Choroid plexus epithelial cell (primary cell): ENCODE measurements around the gene CHRND.

Source experiments
- DNase-seq: peaks from one replicate; pipeline ENCODE4 v3.0.0-alpha.2; 2010; ENCODE audit warnings: low read depth
- H3K4me3 ChIP-seq: 2 replicates; pipeline ENCODE4 v1.5.1; 2011; ENCODE audit warnings: low read depth, mild to moderate bottlenecking, control low read depth, low read length, moderate library complexity
- TF ChIP-seq, protein P1 (sequence below): conservative IDR thresholded peaks from 2 replicates; pipeline ENCODE4 v1.5.1; 2011; ENCODE audit warnings: low read depth, mild to moderate bottlenecking, control low read depth, inconsistent platforms, low read length, moderate library complexity

Gene CHRND

DNA sequence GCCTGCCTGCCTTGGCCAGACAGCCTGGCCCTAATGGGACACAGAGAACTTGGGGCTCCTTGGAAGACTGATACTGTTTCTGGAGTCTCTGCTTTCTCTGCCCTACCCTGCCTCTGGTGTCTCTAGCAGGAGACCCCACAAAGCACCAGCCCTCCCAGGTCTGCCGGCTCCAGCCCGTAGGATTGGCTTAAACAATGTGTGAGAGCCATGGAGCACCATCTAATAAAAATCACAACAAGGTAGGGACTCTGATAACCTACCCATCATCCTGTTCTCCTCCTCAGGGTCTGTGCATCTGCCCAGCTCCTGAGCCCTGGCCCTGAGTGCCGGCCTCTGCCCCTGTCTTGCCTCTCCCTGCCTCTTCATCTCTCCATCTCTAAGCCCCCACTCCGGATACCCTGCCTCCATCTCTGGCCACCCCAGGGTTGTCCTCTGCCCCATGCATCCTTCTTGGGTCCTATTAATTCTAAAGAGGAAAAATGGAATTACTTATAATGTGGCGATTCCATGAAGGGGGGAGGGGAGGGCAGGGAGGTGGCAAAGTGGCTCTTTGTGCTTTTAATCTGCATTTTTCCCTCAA is 37.1 kb upstream of the CHRND start:
- no peak for DNase-seq
- TF ChIP-seq, protein P1, sequence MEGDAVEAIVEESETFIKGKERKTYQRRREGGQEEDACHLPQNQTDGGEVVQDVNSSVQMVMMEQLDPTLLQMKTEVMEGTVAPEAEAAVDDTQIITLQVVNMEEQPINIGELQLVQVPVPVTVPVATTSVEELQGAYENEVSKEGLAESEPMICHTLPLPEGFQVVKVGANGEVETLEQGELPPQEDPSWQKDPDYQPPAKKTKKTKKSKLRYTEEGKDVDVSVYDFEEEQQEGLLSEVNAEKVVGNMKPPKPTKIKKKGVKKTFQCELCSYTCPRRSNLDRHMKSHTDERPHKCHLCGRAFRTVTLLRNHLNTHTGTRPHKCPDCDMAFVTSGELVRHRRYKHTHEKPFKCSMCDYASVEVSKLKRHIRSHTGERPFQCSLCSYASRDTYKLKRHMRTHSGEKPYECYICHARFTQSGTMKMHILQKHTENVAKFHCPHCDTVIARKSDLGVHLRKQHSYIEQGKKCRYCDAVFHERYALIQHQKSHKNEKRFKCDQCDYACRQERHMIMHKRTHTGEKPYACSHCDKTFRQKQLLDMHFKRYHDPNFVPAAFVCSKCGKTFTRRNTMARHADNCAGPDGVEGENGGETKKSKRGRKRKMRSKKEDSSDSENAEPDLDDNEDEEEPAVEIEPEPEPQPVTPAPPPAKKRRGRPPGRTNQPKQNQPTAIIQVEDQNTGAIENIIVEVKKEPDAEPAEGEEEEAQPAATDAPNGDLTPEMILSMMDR: no peak

GRCh38 chr2:232489516-232490220 is 36.3 kb upstream of the CHRND start:
- H3K4me3 ChIP-seq: no peak overlapping the region
- no peak for DNase-seq
- TF ChIP-seq, protein P1: no peak

More for the DNA sequence above, 37.1 kb upstream of the CHRND start:
- no peak overlapping the region for H3K4me3 ChIP-seq

- TF ChIP-seq, protein P1: no peak
- no peak for DNase-seq
- no peak overlapping the region for H3K4me3 ChIP-seq
Measured at GRCh38 chr2:232490221-232491138, 35.5 kb upstream of the CHRND start.

GRCh38 chr2:232491139-232491780 is 34.7 kb upstream of the CHRND start:
- no peak overlapping the region for H3K4me3 ChIP-seq
- TF ChIP-seq, protein P1: no peak
- no peak for DNase-seq

GRCh38 chr2:232492236-232492848 is 33.6 kb upstream of the CHRND start:
- TF ChIP-seq, protein P1: no peak
- no peak for DNase-seq
- H3K4me3 ChIP-seq: no peak overlapping the region

- TF ChIP-seq, protein P1: no peak
- DNase-seq: no peak
Measured at GRCh38 chr2:232492963-232493700, 32.8 kb upstream of the CHRND start.

More at GRCh38 chr2:232492963-232493700, 32.8 kb upstream of the CHRND start:
- no peak overlapping the region for H3K4me3 ChIP-seq
